CD4-positive, alpha-beta T cell (primary cell): ENCODE results near the gene ARSI. TPM values are rescaled to one million over a fixed set of nuclear protein-coding genes. Genes with fewer than 3 reads are reported as not detected.
A peak's percentile ranks its signal among the peaks of the same experiment; 100 is the strongest.

Source experiments
- ATAC-seq: fragments of 200-7000 bp; cut with Tn5 transposase; one replicate; pipeline ENCODE4 v1.10.0; 2022; ENCODE audit warnings: mild to moderate bottlenecking; ENCODE audit not compliant: poor library complexity
- CTCF ChIA-PET: fragments of 350-600 bp; sonication (Branson Sonifier 250); formaldehyde crosslinking; loops from one replicate; lab custom pipeline; 2021; ENCODE audit warnings: antibody characterized with exemption, inconsistent platforms; lab: Charles Lee
- POLR2A ChIA-PET: fragments of 350-600 bp; sonication (Branson Sonifier 250); formaldehyde crosslinking; loops from one replicate; lab custom pipeline; 2021; ENCODE audit warnings: antibody characterized with exemption, inconsistent platforms; lab: Charles Lee
- DNase-seq, 14 experiments: peaks; one replicate each; pipeline ENCODE4 v3.0.0-alpha.2; 2013 to 2020; ENCODE audit warnings: mixed read lengths in 2 of 14
- H3K27ac ChIP-seq, 2 donors: one replicate each; pipeline versions ENCODE4 v1.5.1 to v1.7.0; 2013; ENCODE audit warnings: low read length in 2 of 2, low read depth in 1 of 2, mild to moderate bottlenecking in 1 of 2
- H3K27me3 ChIP-seq, 2 experiments: 1 replicate in 1 of 2; 2 replicates in 1 of 2; pipeline versions ENCODE4 v1.6.1 to v1.7.0; 2013; ENCODE audit warnings: low read length in 2 of 2, control low read depth in 1 of 2, mild to moderate bottlenecking in 1 of 2, moderate library complexity in 1 of 2; ENCODE audit not compliant: insufficient read depth in 2 of 2, control insufficient read depth in 1 of 2
- H3K36me3 ChIP-seq: one replicate; pipeline ENCODE4 v1.6.1; 2013; ENCODE audit warnings: low read length, control low read depth; ENCODE audit not compliant: insufficient read depth
- H3K4me1 ChIP-seq: one replicate; pipeline ENCODE4 v1.6.1; 2013; ENCODE audit warnings: low read length, control low read depth; ENCODE audit not compliant: insufficient read depth
- H3K4me3 ChIP-seq: one replicate; pipeline ENCODE4 v1.5.1; 2013; ENCODE audit warnings: mild to moderate bottlenecking, low read length, moderate library complexity
- H3K9me3 ChIP-seq, 2 experiments: 1 replicate in 1 of 2; 2 replicates in 1 of 2; pipeline versions ENCODE4 v1.6.1 to v1.7.0; 2013; ENCODE audit warnings: low read length in 2 of 2, mild to moderate bottlenecking in 2 of 2, control low read depth in 1 of 2, moderate library complexity in 1 of 2; ENCODE audit not compliant: control insufficient read depth in 1 of 2, insufficient read depth in 1 of 2
- H3K27ac Mint-ChIP-seq: one replicate; pipeline ENCODE4 v1.8.0; 2020; ENCODE audit warnings: mixed read lengths
- H3K27me3 Mint-ChIP-seq: one replicate; pipeline ENCODE4 v1.8.0; 2021; ENCODE audit warnings: mixed read lengths
- H3K36me3 Mint-ChIP-seq: one replicate; pipeline ENCODE4 v1.8.0; 2021; ENCODE audit warnings: low read depth, mixed read lengths
- H3K4me1 Mint-ChIP-seq: one replicate; pipeline ENCODE4 v1.8.0; 2021; ENCODE audit warnings: low read depth, mixed read lengths
- H3K4me3 Mint-ChIP-seq: one replicate; pipeline ENCODE4 v1.8.0; 2020; ENCODE audit warnings: mild to moderate bottlenecking, mixed read lengths
- H3K9me3 Mint-ChIP-seq: one replicate; pipeline ENCODE4 v1.8.0; 2020; ENCODE audit warnings: mixed read lengths
- intact Hi-C, 2 experiments: fragments of 100-400 bp; cut with DNase I in 1 of 2; cut with micrococcal nuclease in 1 of 2; formaldehyde crosslinking; loops; one replicate each; pipeline versions ENCODE4 v1.15.1 to v1.9.0; 2023 to 2025; cut with DNase I, micrococcal nuclease
- total RNA-seq, 174 experiments: library from RNA in 2 of 174; stranded (reverse) in 2 of 174; gene quantifications; one replicate each; pipeline ENCODE4 v1.2.3 and lab custom pipeline; 2021 to 2026
- TF ChIP-seq, protein P1 (sequence below): fragments of 200-600 bp; IDR thresholded peaks from one replicate; pipeline ENCODE4 v1.8.0; 2022; ENCODE audit warnings: antibody characterized with exemption, mild to moderate bottlenecking

The ARSI gene
- total RNA-seq, 2 experiments from 2014 or later: 0.22 to 0.56 TPM

DNA sequence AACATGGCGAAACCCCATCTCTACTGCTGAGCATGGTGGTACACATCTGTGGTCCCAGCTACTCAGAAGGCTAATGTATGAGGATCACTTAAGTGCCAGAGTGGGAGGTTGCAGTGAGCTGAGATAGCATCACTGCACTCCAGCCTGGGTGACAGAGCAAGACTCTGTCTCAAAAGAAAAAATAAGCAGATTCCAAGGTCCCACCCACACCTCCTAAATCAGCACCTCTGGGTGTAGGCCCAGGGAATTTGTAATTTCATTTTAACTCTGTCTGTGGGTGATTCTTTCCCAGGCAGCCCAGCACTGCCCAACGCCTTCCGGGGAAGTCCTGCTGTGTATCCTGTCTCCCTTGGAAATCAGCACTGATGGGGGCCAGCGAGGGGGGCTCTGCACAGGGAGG, 25.7 kb downstream of the ARSI start:
- Mint-ChIP-seq H3K36me3 (no peaks in the 10 kb centered on the region), H3K4me3 (no peak overlapping the region), H3K4me1 (no peaks in the 10 kb centered on the region), H3K27me3 (peaks cover 18% of the 10 kb centered on the region), H3K27ac (no peak overlapping the region), H3K9me3 (no peaks in the 10 kb centered on the region)
- no peak overlapping the region for H3K27ac ChIP-seq
- intact Hi-C loops: no loop called here
- ChIA-PET POLR2A (no interaction called here), CTCF (no interaction called here)
- H3K4me3 ChIP-seq: no peak overlapping the region
- no peaks in the 10 kb centered on the region for H3K36me3 ChIP-seq
- TF ChIP-seq, protein P1, sequence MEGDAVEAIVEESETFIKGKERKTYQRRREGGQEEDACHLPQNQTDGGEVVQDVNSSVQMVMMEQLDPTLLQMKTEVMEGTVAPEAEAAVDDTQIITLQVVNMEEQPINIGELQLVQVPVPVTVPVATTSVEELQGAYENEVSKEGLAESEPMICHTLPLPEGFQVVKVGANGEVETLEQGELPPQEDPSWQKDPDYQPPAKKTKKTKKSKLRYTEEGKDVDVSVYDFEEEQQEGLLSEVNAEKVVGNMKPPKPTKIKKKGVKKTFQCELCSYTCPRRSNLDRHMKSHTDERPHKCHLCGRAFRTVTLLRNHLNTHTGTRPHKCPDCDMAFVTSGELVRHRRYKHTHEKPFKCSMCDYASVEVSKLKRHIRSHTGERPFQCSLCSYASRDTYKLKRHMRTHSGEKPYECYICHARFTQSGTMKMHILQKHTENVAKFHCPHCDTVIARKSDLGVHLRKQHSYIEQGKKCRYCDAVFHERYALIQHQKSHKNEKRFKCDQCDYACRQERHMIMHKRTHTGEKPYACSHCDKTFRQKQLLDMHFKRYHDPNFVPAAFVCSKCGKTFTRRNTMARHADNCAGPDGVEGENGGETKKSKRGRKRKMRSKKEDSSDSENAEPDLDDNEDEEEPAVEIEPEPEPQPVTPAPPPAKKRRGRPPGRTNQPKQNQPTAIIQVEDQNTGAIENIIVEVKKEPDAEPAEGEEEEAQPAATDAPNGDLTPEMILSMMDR: no peak
- DNase-seq (no peak), ATAC-seq (no peak)
- no peaks in the 10 kb centered on the region for H3K4me1 ChIP-seq
- peaks cover 0 to 5% of the 10 kb centered on the region in 2 experiments for H3K9me3 ChIP-seq
- no peaks in the 10 kb centered on the region for H3K27me3 ChIP-seq

DNA sequence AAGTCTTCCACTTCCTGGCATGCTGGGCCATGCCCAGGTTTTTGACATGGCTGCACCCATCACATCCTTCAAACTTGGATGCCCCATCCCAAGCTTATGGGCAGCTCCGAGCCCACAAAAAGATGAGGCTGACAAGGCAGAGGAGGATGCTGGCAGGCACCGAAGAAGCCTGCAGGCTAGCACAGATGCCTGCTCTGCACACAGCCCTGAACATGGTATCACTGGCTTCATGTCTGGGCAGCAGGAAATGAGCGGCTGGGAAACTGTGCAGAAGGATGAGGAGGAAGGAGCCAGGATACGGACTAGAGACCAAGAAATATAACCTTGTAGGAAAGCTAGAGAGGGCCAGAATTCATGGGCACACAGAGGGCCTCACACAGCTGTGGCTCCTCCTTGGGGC, 27.9 kb downstream of the ARSI start:
- Mint-ChIP-seq H3K27me3 (peaks cover 13% of the 10 kb centered on the region), H3K4me3 (no peak overlapping the region), H3K27ac (no peak overlapping the region), H3K36me3 (no peaks in the 10 kb centered on the region), H3K9me3 (no peaks in the 10 kb centered on the region), H3K4me1 (no peaks in the 10 kb centered on the region)
- Histone ChIP-seq H3K4me1 (no peaks in the 10 kb centered on the region), H3K27me3 (no peaks in the 10 kb centered on the region), H3K9me3 (peaks cover 0 to 5% of the 10 kb centered on the region in 2 experiments), H3K36me3 (no peaks in the 10 kb centered on the region), H3K4me3 (no peak overlapping the region), H3K27ac (no peak overlapping the region)
- ChIA-PET CTCF (no interaction called here), POLR2A (no interaction called here)
- no peak for ATAC-seq
- TF ChIP-seq, protein P1: no peak
- intact Hi-C loops: loop anchor here (5.0 kb wide), 1 partner anchor 162 kb away; no protein-coding TSS in a partner anchor
- no peak for DNase-seq

DNA sequence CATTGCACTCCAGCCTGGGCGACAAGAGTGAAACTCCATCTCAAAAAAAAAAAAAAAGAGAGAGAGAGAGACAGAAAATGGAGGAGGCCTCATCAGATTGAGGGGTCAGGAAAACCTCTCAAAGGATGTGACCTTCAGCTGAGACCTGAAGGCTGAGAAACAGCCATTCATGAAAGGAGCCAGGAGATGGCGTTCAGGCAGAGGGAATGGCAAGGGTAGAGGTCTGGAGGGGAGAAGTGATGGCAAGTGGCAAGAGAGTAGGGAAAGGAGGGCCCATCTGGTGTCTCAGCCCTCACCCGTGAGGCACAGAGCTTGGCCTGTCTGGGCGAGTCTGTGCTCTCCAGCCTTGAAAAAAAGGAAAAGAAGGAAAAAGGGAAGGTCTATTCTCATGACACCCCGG, 30.2 kb downstream of the ARSI start:
- no peak overlapping the region for H3K27ac Mint-ChIP-seq
- no peaks in the 10 kb centered on the region for H3K4me1 ChIP-seq
- ChIA-PET POLR2A (no interaction called here), CTCF (interaction anchor here (0.5 kb wide), 1 partner anchor 191 kb away, joined by 3 read pairs; no protein-coding TSS in a partner anchor)
- H3K9me3 Mint-ChIP-seq: no peaks in the 10 kb centered on the region
- no peaks in the 10 kb centered on the region for H3K27me3 ChIP-seq
- H3K36me3 Mint-ChIP-seq: no peaks in the 10 kb centered on the region
- H3K36me3 ChIP-seq: no peaks in the 10 kb centered on the region
- H3K9me3 ChIP-seq: no peaks in the 10 kb centered on the region
- intact Hi-C loops: loop anchor here (5.0 kb wide), 1 partner anchor 165 kb away; no protein-coding TSS in a partner anchor
- TF ChIP-seq, protein P1: no peak
- DNase-seq (peak in 2 of 14 experiments; percentile 16 to 23), ATAC-seq (no peak)
- H3K4me3 ChIP-seq: no peak overlapping the region
- no peak overlapping the region for H3K27ac ChIP-seq
- no peaks in the 10 kb centered on the region for H3K27me3 Mint-ChIP-seq
- H3K4me1 Mint-ChIP-seq: no peaks in the 10 kb centered on the region
- no peak overlapping the region for H3K4me3 Mint-ChIP-seq
